ENCODE results near the gene CLEC3B. TPM values are rescaled to one million over a fixed set of nuclear protein-coding genes. Genes with fewer than 3 reads are reported as not detected.

CLEC3B gene
- total RNA-seq, 4 donors from 2014 or later = 11.6 to 47.9 (median 32.7) TPM

GRCh38 chr3:44999782-45000181 is 26.3 kb upstream of the CLEC3B start:
- TF ChIP-seq POLR2A (IDR thresholded peaks at IDR 0.05) = no peak
- TF ChIP-seq, protein P1, sequence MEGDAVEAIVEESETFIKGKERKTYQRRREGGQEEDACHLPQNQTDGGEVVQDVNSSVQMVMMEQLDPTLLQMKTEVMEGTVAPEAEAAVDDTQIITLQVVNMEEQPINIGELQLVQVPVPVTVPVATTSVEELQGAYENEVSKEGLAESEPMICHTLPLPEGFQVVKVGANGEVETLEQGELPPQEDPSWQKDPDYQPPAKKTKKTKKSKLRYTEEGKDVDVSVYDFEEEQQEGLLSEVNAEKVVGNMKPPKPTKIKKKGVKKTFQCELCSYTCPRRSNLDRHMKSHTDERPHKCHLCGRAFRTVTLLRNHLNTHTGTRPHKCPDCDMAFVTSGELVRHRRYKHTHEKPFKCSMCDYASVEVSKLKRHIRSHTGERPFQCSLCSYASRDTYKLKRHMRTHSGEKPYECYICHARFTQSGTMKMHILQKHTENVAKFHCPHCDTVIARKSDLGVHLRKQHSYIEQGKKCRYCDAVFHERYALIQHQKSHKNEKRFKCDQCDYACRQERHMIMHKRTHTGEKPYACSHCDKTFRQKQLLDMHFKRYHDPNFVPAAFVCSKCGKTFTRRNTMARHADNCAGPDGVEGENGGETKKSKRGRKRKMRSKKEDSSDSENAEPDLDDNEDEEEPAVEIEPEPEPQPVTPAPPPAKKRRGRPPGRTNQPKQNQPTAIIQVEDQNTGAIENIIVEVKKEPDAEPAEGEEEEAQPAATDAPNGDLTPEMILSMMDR (IDR thresholded peaks at IDR 0.05) = no peak
- Histone ChIP-seq H3K27me3 (no peaks in the 10 kb centered on the region), H3K9me3 (no peaks in the 10 kb centered on the region), H3K4me3 (no peak overlapping the region), H3K27ac (no peak overlapping the region), H3K36me3 (peaks cover 0 to 70% (median 0%) of the 10 kb centered on the region in 3 donors), H3K4me1 (peaks cover 0 to 16% (median 5%) of the 10 kb centered on the region in 4 donors)
- no peak for DNase-seq

DNA sequence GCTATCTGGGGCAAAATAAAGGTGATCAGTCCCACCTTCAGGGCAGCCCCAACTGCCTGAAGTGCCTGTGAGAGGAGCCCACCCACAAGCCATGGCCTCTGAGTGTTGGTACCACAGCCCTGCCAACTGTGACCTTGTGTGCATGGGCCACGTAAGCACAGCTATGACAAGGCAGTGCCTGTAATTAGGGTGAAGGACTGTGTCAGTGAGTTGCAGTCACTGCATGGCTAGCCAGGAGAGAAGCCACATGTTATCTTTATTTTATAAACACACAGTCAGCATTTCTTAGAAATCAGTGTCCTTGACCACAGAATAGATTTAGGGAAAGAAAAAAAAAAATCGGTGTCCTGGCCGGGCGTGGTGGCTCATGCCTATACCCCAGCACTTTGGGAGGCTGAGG is 25.3 kb upstream of the CLEC3B start:
- H3K4me1 ChIP-seq = peaks cover 0 to 6% (median 2%) of the 10 kb centered on the region in 4 donors
- TF ChIP-seq, protein P1 (IDR thresholded peaks at IDR 0.05) = no peak
- no peak for TF ChIP-seq POLR2A (IDR thresholded peaks at IDR 0.05)
- H3K27ac ChIP-seq = no peak overlapping the region
- no peaks in the 10 kb centered on the region for H3K9me3 ChIP-seq
- peaks cover 0 to 78% (median 0%) of the 10 kb centered on the region in 3 donors for H3K36me3 ChIP-seq
- DNase-seq = no peak
- no peak overlapping the region for H3K4me3 ChIP-seq
- H3K27me3 ChIP-seq = no peaks in the 10 kb centered on the region

DNA sequence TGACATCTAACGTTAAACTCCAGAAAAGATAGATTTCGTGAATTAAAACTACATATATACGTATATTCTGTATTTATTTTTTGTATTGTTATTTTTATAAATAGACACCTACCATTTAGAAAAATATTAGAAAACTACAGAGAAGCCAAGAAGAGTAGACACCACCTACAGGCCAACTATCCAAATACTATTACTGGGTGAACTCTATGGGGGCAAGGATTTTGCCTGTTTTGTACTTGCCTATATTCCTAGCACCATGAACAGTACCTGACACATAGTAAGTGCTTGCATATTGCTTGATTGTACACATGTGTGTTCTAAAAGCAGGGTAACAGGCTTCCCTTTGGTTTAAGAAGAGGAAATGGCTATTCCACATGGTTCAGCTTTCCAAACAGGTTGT is 24.4 kb upstream of the CLEC3B start:
- Histone ChIP-seq H3K27me3 (no peaks in the 10 kb centered on the region), H3K36me3 (peaks cover 0 to 73% (median 0%) of the 10 kb centered on the region in 3 donors), H3K4me3 (no peak overlapping the region), H3K27ac (no peak overlapping the region), H3K9me3 (no peaks in the 10 kb centered on the region), H3K4me1 (no peaks in the 10 kb centered on the region)
- no peak for DNase-seq
- TF ChIP-seq, protein P1 (IDR thresholded peaks at IDR 0.05) = no peak

- Histone ChIP-seq H3K4me1 (no peaks in the 10 kb centered on the region), H3K27ac (no peak overlapping the region), H3K9me3 (no peaks in the 10 kb centered on the region), H3K27me3 (no peaks in the 10 kb centered on the region), H3K4me3 (no peak overlapping the region), H3K36me3 (peaks cover 0 to 73% (median 0%) of the 10 kb centered on the region in 3 donors)
- no peak for DNase-seq
- no peak for TF ChIP-seq POLR2A (IDR thresholded peaks at IDR 0.05)
- TF ChIP-seq, protein P1 (IDR thresholded peaks at IDR 0.05) = no peak
Observed at GRCh38 chr3:45002139-45002660, 23.9 kb upstream of the CLEC3B start.

- H3K36me3 ChIP-seq = peaks cover 0 to 73% (median 0%) of the 10 kb centered on the region in 3 donors
- no peak for DNase-seq
- no peak overlapping the region for H3K27ac ChIP-seq
Observed at GRCh38 chr3:45002720-45003119, 23.4 kb upstream of the CLEC3B start.

More at GRCh38 chr3:45002720-45003119, 23.4 kb upstream of the CLEC3B start:
- Histone ChIP-seq H3K9me3 (no peaks in the 10 kb centered on the region), H3K4me3 (no peak overlapping the region), H3K27me3 (no peaks in the 10 kb centered on the region), H3K4me1 (no peaks in the 10 kb centered on the region)
- TF ChIP-seq, protein P1 (IDR thresholded peaks at IDR 0.05) = no peak
- no peak for TF ChIP-seq POLR2A (IDR thresholded peaks at IDR 0.05)
